PFSK-1 (cell line): ENCODE data around the gene TBCD.

Source experiments
- POLR2AphosphoS5 ChIP-seq: IDR thresholded peaks from 2 replicates; pipeline ENCODE4 v1.6.1; 2012; ENCODE audit warnings: low read depth, mild to moderate bottlenecking, control low read depth, low read length, moderate library complexity
- SIN3A ChIP-seq: IDR thresholded peaks from 2 replicates; pipeline ENCODE4 v1.6.1; 2012; ENCODE audit warnings: mild to moderate bottlenecking, low read length, moderate library complexity, borderline replicate concordance; ENCODE audit not compliant: insufficient read depth
- TAF1 ChIP-seq: IDR thresholded peaks from 2 replicates; pipeline ENCODE4 v1.6.1; 2012; ENCODE audit warnings: low read length, control low read depth, borderline replicate concordance; ENCODE audit not compliant: insufficient read depth

GRCh38 chr17:82769041-82769440 is 17.2 kb downstream of the TBCD start:
- TF ChIP-seq POLR2AphosphoS5, result no peak
- TF ChIP-seq SIN3A, result no peak
- no peak for TF ChIP-seq TAF1
